MCF 10A (cell line): ENCODE results near the gene GFAP. TPM values are rescaled to one million over a fixed set of nuclear protein-coding genes. Genes with fewer than 3 reads are reported as not detected.

ENCODE experiments used
- BruUV-seq: library from RNA; stranded (reverse); fragments of 400-500 nt; replicated peaks from 2 replicates; lab custom pipeline; 2021; lab: Mats Ljungman, UMichigan
- CTCF ChIA-PET: fragments of 300-600 bp; sonication (Branson Sonifier 250); formaldehyde crosslinking; extraction: SDS; loops from one replicate; lab custom pipeline; 2021; ENCODE audit warnings: antibody characterized with exemption, inconsistent platforms; lab: Yijun Ruan, JAX
- POLR2A ChIA-PET: fragments of 300-600, 350-650 bp; sonication (Branson Sonifier 250); formaldehyde crosslinking; extraction: SDS; loops from one replicate; lab custom pipeline; 2020; ENCODE audit warnings: antibody characterized with exemption, inconsistent platforms; lab: Yijun Ruan, JAX
- DNase-seq: peaks from one replicate; pipeline ENCODE4 v3.0.0-alpha.2; 2018; ENCODE audit not compliant: unreplicated experiment
- H3K27ac Mint-ChIP-seq: one replicate; pipeline ENCODE4 v1.8.0; 2022; ENCODE audit warnings: mild to moderate bottlenecking, low read depth, mixed read lengths; ENCODE audit not compliant: unreplicated experiment
- H3K27me3 Mint-ChIP-seq: one replicate; pipeline ENCODE4 v1.8.0; 2022; ENCODE audit warnings: mixed read lengths; ENCODE audit not compliant: insufficient read depth, unreplicated experiment
- H3K36me3 Mint-ChIP-seq: one replicate; pipeline ENCODE4 v1.8.0; 2022; ENCODE audit warnings: mild to moderate bottlenecking, moderate library complexity, mixed read lengths; ENCODE audit not compliant: insufficient read depth, unreplicated experiment
- H3K4me1 Mint-ChIP-seq: one replicate; pipeline ENCODE4 v1.8.0; 2022; ENCODE audit warnings: mixed read lengths; ENCODE audit not compliant: insufficient read depth, unreplicated experiment
- H3K4me3 Mint-ChIP-seq: one replicate; pipeline ENCODE4 v1.8.0; 2022; ENCODE audit warnings: mild to moderate bottlenecking, moderate library complexity, mixed read lengths; ENCODE audit not compliant: unreplicated experiment
- H3K9me3 Mint-ChIP-seq: one replicate; pipeline ENCODE4 v1.8.0; 2022; ENCODE audit warnings: mixed read lengths; ENCODE audit not compliant: unreplicated experiment
- CTCF ChIP-seq: fragments of 200-600 bp; IDR thresholded peaks from one replicate; pipeline ENCODE4 v1.8.0; 2022; ENCODE audit warnings: antibody characterized with exemption, mild to moderate bottlenecking; ENCODE audit not compliant: unreplicated experiment
- intact Hi-C: fragments of 100-400 bp; cut with micrococcal nuclease; formaldehyde crosslinking; loops from 2 replicates; pipeline ENCODE4 v1.14.1; 2022
- total RNA-seq: library from RNA; stranded (reverse); gene quantifications from 2 replicates; pipeline ENCODE4 v1.2.3, GENCODE V29; 2022

GFAP gene
- total RNA-seq, 1 experiment from 2014 or later = not detected

- Mint-ChIP-seq H3K36me3 (no peaks in the 10 kb centered on the region), H3K27me3 (no peaks in the 10 kb centered on the region), H3K4me3 (no peak overlapping the region), H3K9me3 (no peaks in the 10 kb centered on the region), H3K27ac (no peak overlapping the region), H3K4me1 (peaks cover 26% of the 10 kb centered on the region)
- DNase-seq = no peak
- intact Hi-C loops = loop anchor here (10.0 kb wide), 1 partner anchor 187 kb away; no protein-coding TSS in a partner anchor
- no peak for TF ChIP-seq CTCF
- POLR2A ChIA-PET = interaction anchor here (0.6 to 3.3 kb wide), 2 partner anchors 8 to 241 kb away, joined by 3 to 21 read pairs; partner anchors contain the start of genes EFTUD2 and HEXIM1
- no TSS peak for BruUV-seq
- CTCF ChIA-PET = interaction anchor here (0.9 to 1.1 kb wide), 2 partner anchors 10 to 227 kb away, joined by 3 read pairs; partner anchors contain the start of gene ACBD4
Measured at GRCh38 chr17:44907729-44908470, 7.4 kb downstream of the GFAP start.

- no TSS peak for BruUV-seq
- TF ChIP-seq CTCF = no peak
- intact Hi-C loops = loop anchor here (10.0 kb wide), 1 partner anchor 188 kb away; no protein-coding TSS in a partner anchor
- POLR2A ChIA-PET = interaction anchor here (0.5 to 3.3 kb wide), 2 partner anchors 7 to 115 kb away, joined by 3 to 21 read pairs; partner anchors contain the start of gene EFTUD2
- no peaks in the 10 kb centered on the region for H3K27me3 Mint-ChIP-seq
- CTCF ChIA-PET = interaction anchor here (0.9 to 1.1 kb wide), 3 partner anchors 11 to 291 kb away, joined by 3 to 4 read pairs (median 3); partner anchors contain the start of gene ACBD4
- no peaks in the 10 kb centered on the region for H3K9me3 Mint-ChIP-seq
- H3K27ac Mint-ChIP-seq = no peak overlapping the region
- no peak overlapping the region for H3K4me3 Mint-ChIP-seq
- peaks cover 27% of the 10 kb centered on the region for H3K4me1 Mint-ChIP-seq
- DNase-seq = no peak
- H3K36me3 Mint-ChIP-seq = no peaks in the 10 kb centered on the region
Measured at GRCh38 chr17:44906763-44907728, 8.3 kb downstream of the GFAP start.

- H3K36me3 Mint-ChIP-seq = no peaks in the 10 kb centered on the region
- CTCF ChIA-PET = interaction anchor here (1.0 kb wide), 1 partner anchor 292 kb away, joined by 4 read pairs; no protein-coding TSS in a partner anchor
- no peaks in the 10 kb centered on the region for H3K27me3 Mint-ChIP-seq
- TF ChIP-seq CTCF = no peak
- no peak overlapping the region for H3K4me3 Mint-ChIP-seq
- no peaks in the 10 kb centered on the region for H3K9me3 Mint-ChIP-seq
- intact Hi-C loops = loop anchor here (10.0 kb wide), 1 partner anchor 189 kb away; no protein-coding TSS in a partner anchor
- no TSS peak for BruUV-seq
- peaks cover 36% of the 10 kb centered on the region for H3K4me1 Mint-ChIP-seq
- peak; percentile 96 for DNase-seq
- POLR2A ChIA-PET = interaction anchor here (0.5 kb wide), 1 partner anchor 116 kb away, joined by 3 read pairs; no protein-coding TSS in a partner anchor
- no peak overlapping the region for H3K27ac Mint-ChIP-seq
Measured at GRCh38 chr17:44906010-44906646, 9.2 kb downstream of the GFAP start.
